ENCODE measurements around the gene RECQL. TPM values are rescaled to one million over a fixed set of nuclear protein-coding genes. Genes with fewer than 3 reads are reported as not detected.

Gene RECQL
- total RNA-seq, 1 donor, result 95.9 TPM

GRCh38 chr12:21507849-21508248 lies 6.4 kb upstream of the RECQL start:
- no peak for DNase-seq (ENCODE audit: low read depth)
- no peak overlapping the region for H3K4me3 ChIP-seq (ENCODE audit: low read depth, low read length)
- no peak for TF ChIP-seq CTCF (IDR thresholded peaks at IDR 0.05; ENCODE audit: insufficient read depth, low read depth, low read length)

DNA sequence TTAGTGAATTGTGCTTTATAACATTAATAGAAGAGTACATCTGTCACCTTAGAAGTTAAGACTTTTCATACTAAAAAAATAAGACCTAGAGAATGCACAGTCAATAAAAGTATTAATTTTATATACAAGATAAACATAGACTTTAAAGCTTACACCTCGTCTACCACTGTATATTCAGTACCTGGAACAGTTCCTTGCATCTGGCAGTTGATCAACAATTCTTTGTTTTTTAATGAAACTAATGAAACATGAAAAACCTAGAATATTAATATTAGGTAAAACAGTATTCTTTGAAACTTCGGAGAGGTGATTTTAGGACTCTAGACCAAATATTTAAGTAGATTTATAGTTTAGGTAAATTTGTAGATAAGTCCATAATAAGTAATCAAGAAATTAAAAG lies 4.5 kb upstream of the RECQL start:
- no peak for DNase-seq (ENCODE audit: low read depth)
- no peak overlapping the region for H3K4me3 ChIP-seq (ENCODE audit: low read depth, low read length)
- no peak for TF ChIP-seq CTCF (IDR thresholded peaks at IDR 0.05; ENCODE audit: insufficient read depth, low read depth, low read length)

DNA sequence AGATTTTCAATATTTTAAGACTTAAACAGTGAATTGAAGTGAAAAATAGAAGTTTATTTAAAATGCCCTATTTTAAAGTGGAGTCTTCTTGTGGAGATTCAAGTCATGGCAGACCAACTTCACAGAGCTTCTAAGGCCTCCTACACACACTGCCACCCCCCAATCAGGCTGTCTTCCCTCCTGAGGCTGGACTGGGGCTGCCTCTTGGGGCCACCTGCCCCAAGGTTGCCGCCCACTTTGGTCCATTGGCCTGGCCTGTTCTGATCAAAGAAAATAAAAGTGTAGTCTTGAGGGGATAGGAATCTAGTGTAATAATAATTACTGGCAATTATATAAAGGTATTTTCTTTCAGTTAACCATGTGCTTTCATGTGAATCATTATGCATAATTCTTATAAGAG lies 1.4 kb upstream of the RECQL start:
- H3K4me3 ChIP-seq (ENCODE audit: low read depth, low read length), result peak overlapping the region; percentile 99
- TF ChIP-seq CTCF (IDR thresholded peaks at IDR 0.05; ENCODE audit: insufficient read depth, low read depth, low read length), result no peak
- DNase-seq (ENCODE audit: low read depth), result no peak

DNA sequence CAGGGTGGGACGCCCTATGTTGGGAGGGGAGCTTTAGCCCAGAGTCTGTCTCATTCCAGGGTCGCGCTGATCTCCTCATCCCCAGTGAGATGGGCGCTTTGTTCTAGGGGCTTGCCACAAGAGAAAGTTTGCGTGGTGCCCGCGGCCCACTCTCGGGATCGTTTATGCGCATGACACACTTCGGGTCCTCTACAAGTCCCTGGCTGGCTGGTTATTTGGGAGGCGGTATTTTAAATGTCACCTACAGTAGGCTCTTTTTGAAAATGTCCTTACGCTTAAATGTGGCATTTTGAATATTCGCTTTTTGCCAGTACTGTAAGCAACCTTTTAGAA lies 695 bp upstream of the RECQL start:
- DNase-seq (ENCODE audit: low read depth), result peak; percentile 52
- no peak for TF ChIP-seq CTCF (IDR thresholded peaks at IDR 0.05; ENCODE audit: insufficient read depth, low read depth, low read length)
- peak overlapping the region; percentile 99 for H3K4me3 ChIP-seq (ENCODE audit: low read depth, low read length)

DNA sequence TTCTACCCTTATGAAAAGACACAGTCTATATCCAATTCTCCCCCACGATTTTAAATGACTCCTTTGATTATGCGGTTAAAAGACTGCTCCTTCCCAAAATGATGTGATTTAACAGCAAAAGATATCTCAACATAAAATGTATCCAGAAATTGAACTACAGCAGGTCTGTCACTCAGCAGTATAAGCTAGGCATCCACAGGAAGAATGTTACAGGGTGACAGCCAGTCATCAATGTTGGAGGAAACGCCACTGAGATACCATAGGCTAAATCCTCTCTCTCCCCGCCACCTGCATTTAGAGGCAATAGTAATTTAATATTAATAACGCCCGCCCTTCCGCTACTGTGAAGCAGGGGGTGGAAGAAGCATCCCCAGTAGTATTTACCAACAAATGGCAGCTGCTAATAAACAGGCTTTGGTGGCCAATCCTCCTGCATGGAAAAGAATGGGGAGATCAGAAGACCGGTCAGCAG lies 613 bp downstream of the RECQL start:
- DNase-seq (ENCODE audit: low read depth), result no peak
- no peak for TF ChIP-seq CTCF (IDR thresholded peaks at IDR 0.05; ENCODE audit: insufficient read depth, low read depth, low read length)
- peak overlapping the region; percentile 99 for H3K4me3 ChIP-seq (ENCODE audit: low read depth, low read length)

- DNase-seq (ENCODE audit: low read depth), result no peak
- no peak for TF ChIP-seq CTCF (IDR thresholded peaks at IDR 0.05; ENCODE audit: insufficient read depth, low read depth, low read length)
- H3K4me3 ChIP-seq (ENCODE audit: low read depth, low read length), result peak overlapping the region; percentile 4
Measured at GRCh38 chr12:21499765-21500164, 1.7 kb downstream of the RECQL start.

GRCh38 chr12:21485998-21486397 lies 15.4 kb downstream of the RECQL start:
- H3K4me3 ChIP-seq (ENCODE audit: low read depth, low read length), result no peak overlapping the region
- no peak for TF ChIP-seq CTCF (IDR thresholded peaks at IDR 0.05; ENCODE audit: insufficient read depth, low read depth, low read length)
- DNase-seq (ENCODE audit: low read depth), result no peak

Measured in fibroblast of villous mesenchyme (primary cell).